H1 (cell line): Measurements from ENCODE around the gene ETF1.

Experiments used
- CTCF ChIP-seq, 3 experiments: IDR thresholded peaks; 1 replicate in 2 of 3; 2 replicates in 1 of 3; pipeline versions ENCODE4 v1.5.1 to v1.6.1; 2011; ENCODE audit warnings: low read length in 3 of 3, mild to moderate bottlenecking in 3 of 3, inconsistent platforms in 2 of 3, low read depth in 1 of 3, moderate library complexity in 1 of 3; ENCODE audit not compliant: insufficient read depth in 1 of 3; ENCODE audit errors: control extremely low read depth in 1 of 3
- EZH2 ChIP-seq: fragments of 200-600 bp; sonication (generic); IDR thresholded peaks from 2 replicates; pipeline ENCODE4 v1.7.1; 2012; ENCODE audit warnings: low read depth, mild to moderate bottlenecking, moderate library complexity, low read length, inconsistent platforms; ENCODE audit not compliant: severe bottlenecking

GRCh38 chr5:138489683-138490061, 53.4 kb downstream of the ETF1 start:
- no peak for TF ChIP-seq CTCF (IDR thresholded peaks at IDR 0.05; ENCODE audit: control extremely low read depth in 1 of 3, insufficient read depth in 1 of 3, low read depth in 1 of 3, low read length in 3 of 3)
- TF ChIP-seq EZH2, result no peak
